ENCODE measurements around the gene SERPIND1.
A peak's percentile ranks its signal among the peaks of the same experiment; 100 is the strongest.
"Not testable (repeated sequence)": the region's sequence is repeated elsewhere in the genome, so short reads cannot be mapped to it uniquely, and the experiment has no call there.

SERPIND1 gene

GRCh38 chr22:20773793-20774212 lies at the start of gene SERPIND1:
Gene SERPIND1 (plus strand): TSS chr22:20774113. CDS start chr22:20779313, 5,200 bp downstream.
- DNase-seq = no peak

GRCh38 chr22:20724676-20725454 lies 49.0 kb upstream of the SERPIND1 start:
- DNase-seq = no peak

GRCh38 chr22:20725987-20726558 lies 47.8 kb upstream of the SERPIND1 start:
- no peak for DNase-seq

GRCh38 chr22:20727118-20728015 lies 46.5 kb upstream of the SERPIND1 start:
- DNase-seq = no peak

GRCh38 chr22:20728523-20729190 lies 45.3 kb upstream of the SERPIND1 start:
- no peak for DNase-seq

GRCh38 chr22:20729194-20729593 lies 44.7 kb upstream of the SERPIND1 start:
- DNase-seq = no peak

- DNase-seq = not testable (repeated sequence)
Observed at GRCh38 chr22:20732431-20732830, 41.5 kb upstream of the SERPIND1 start.

- not testable (repeated sequence) for DNase-seq
Observed at GRCh38 chr22:20735356-20736162, 38.4 kb upstream of the SERPIND1 start.

- DNase-seq = not testable (repeated sequence)
Observed at GRCh38 chr22:20736891-20737290, 37.0 kb upstream of the SERPIND1 start.

- no peak for DNase-seq
Observed at GRCh38 chr22:20738394-20739089, 35.4 kb upstream of the SERPIND1 start.

GRCh38 chr22:20740222-20740951 lies 33.5 kb upstream of the SERPIND1 start:
- no peak for DNase-seq

- DNase-seq = no peak
Observed at GRCh38 chr22:20741008-20741633, 32.8 kb upstream of the SERPIND1 start.

GRCh38 chr22:20741634-20742581 lies 32.0 kb upstream of the SERPIND1 start:
- peak; percentile 58 for DNase-seq

- DNase-seq = no peak
Observed at GRCh38 chr22:20742764-20743163, 31.1 kb upstream of the SERPIND1 start.

- DNase-seq = no peak
Observed at GRCh38 chr22:20744456-20744855, 29.5 kb upstream of the SERPIND1 start.

GRCh38 chr22:20745119-20745518 lies 28.8 kb upstream of the SERPIND1 start:
- no peak for DNase-seq

- no peak for DNase-seq
Observed at GRCh38 chr22:20746431-20747189, 27.3 kb upstream of the SERPIND1 start.

- DNase-seq = no peak
Observed at GRCh38 chr22:20747223-20747622, 26.7 kb upstream of the SERPIND1 start.

All from CD4-positive, alpha-beta T cell treated with Interleukin-21 for 1 hour (primary cell).